ENCODE measurements around the gene SIPA1L2. TPM values are rescaled to one million over a fixed set of nuclear protein-coding genes. Genes with fewer than 3 reads are reported as not detected.

SIPA1L2 gene
- polyA plus RNA-seq, 1 donor, result 36.0 TPM

GRCh38 chr1:232643251-232643650 is 13.3 kb upstream of the SIPA1L2 start:
- no peak for DNase-seq (ENCODE audit: low read depth)

GRCh38 chr1:232641507-232641906 is 11.6 kb upstream of the SIPA1L2 start:
- no peak for DNase-seq (ENCODE audit: low read depth)

DNA sequence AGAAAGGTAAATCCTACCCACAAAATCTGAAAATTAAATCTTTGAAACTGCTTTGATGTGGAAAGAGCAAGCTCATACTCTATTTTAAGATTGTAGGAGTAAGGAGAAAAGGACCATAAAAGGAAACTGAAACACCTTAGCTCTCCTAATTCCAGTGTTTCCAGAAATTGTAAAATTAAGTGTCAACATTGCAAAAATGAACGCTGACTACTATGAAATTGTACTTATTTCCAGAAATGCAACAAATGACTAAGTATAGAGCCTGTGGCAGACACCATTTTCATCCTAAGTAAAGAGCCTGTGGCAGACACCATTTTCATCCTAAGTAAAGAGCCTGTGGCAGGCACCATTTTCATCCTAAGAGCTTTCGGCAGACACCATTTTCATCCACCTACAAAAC is 6.9 kb upstream of the SIPA1L2 start:
- DNase-seq (ENCODE audit: low read depth), result no peak

DNA sequence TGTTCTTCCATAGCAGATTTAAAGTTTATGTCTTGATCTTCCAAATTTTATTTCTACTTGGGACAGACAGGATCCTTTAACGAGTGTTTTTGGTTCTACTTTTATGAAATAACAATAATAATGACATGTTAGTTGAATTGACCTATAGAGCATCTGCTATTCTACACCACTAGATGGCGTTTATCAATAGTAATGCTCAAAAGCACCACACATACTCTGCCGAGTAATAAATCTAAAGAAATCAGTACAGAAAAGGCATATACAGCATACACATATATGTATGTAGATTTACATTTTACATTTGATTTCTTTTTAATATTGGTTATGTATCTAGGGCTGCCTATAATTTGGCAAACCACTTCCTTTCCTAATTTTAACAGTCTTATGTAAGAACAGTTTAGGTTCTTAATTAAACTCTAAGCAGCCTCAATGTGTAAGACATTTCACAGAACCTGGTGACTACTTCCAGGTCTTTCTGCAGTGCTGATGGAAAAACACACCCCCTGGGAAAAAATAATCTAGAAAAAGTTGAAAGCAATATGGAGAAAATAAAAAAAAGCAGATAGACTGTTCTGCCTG is 5.9 kb upstream of the SIPA1L2 start:
- no peak for DNase-seq (ENCODE audit: low read depth)

DNA sequence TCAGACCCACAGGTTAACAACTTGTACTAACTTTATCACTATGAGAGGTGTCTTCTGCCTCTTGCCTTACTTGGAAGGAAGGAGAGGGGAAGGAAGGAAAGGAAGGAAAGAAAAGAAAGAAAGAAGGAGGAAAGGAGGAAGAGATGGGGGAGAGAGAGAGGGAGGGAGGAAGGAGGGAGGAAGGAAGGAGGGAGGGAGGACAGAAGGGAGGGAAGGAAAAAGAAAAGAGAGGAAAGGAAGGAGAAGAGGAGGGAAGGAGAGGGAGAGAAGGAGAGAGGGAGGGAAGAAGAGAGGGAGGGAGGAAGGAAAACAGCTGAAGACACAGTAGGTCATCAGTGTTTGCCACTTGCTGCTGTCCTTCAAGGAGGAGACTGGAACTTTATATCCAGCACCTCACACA is 5.3 kb upstream of the SIPA1L2 start:
- DNase-seq (ENCODE audit: low read depth), result no peak

DNA sequence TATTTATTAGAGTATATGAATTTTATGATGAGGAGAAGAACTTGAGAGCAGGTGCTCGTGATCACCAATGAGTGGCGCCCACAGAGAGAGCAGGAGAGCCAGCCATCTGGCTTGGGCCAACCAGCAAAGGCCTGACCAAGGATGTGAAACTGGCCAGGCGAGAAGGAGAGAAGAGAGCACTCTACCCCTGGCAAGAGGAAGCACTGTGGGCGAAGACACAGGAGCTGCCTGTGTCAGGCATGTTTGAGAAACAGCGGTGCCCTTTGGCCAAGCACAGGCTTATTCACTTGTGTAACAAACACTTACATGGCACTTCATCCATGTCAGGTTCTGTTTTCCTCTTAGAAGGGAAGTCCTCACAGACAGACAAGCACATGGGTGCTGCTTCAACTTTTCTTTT is 4.2 kb upstream of the SIPA1L2 start:
- no peak for DNase-seq (ENCODE audit: low read depth)

GRCh38 chr1:232630894-232631195 is 912 bp upstream of the SIPA1L2 start:
- no peak for DNase-seq (ENCODE audit: low read depth)

GRCh38 chr1:232629250-232630046 is 485 bp downstream of the SIPA1L2 start:
- DNase-seq (ENCODE audit: low read depth), result no peak

DNA sequence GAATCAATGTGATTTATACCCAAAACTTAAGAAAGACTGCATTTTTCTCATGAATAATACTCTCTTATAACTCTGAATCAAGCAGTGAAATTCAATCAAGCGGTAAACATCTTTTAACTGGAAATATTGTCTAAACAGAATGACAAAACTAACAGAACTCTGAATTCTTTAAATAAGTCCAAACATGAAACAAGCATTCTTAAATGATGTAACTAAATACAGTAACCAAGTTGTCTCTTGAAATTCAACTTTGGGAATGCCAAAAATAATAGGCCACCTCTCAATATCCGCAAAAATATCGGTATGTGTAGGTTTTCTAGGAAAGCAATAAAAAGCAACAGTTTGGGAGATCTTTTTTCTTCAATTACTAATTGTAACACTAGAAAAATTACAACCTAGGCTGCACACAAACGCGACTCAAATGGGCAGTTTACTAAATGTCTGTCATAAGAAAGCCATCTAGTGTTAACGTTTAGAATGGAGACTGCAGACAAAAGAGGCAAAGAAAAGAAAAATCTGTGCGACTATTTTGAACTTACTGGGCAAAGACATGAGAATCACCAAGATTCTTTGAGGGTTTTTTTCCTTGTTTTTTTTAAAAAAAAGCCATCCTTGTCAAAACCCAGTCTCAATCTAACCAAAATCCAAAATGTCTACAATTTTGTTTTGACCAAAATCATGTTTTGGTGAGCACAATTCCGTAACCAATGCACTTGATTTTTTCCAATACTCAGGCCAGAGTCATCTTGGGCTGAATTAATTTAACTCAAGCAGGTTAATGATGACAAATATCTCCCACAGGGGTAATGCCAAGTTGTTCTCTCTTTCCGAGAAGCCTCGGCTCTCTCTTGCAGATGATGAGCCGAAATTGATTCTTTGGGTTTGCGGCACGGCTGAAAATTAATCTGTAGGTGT is 1.3 kb downstream of the SIPA1L2 start:
- no peak for DNase-seq (ENCODE audit: low read depth)

DNA sequence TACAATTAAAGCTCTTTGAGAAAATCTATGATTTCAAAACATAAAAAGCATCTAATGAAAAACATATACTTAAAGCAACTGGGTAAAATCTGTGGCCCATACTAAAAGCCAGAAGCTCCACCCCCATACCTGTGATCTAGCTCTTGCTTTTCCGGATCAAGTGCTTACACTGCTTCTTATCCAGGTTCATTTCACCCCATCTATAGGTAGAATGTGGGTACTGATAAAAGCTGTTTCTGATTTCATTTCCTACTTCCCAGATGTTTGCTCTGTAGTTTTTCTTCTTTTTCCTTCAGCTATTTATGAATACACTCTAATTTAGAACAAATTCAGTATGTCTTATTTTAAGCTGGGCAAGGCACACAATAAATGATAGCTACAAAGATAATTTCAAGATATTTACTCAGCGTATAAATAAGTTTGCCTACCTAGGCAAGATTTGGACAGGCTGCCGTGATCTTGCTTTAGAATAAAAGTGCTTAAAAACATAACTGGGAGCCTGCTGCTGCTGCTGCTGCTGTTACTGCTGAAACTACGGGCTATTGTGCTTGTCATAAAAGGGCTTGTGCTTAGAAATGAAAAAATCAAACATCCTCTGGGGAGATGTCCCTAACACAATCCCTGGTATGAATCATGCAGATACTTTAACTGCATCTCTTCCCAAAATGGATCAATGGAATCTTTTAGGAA is 2.1 kb downstream of the SIPA1L2 start:
- no peak for DNase-seq (ENCODE audit: low read depth)

GRCh38 chr1:232627171-232627570 is 2.8 kb downstream of the SIPA1L2 start:
- no peak for DNase-seq (ENCODE audit: low read depth)

GRCh38 chr1:232626452-232626851 is 3.5 kb downstream of the SIPA1L2 start:
- DNase-seq (ENCODE audit: low read depth), result no peak

DNA sequence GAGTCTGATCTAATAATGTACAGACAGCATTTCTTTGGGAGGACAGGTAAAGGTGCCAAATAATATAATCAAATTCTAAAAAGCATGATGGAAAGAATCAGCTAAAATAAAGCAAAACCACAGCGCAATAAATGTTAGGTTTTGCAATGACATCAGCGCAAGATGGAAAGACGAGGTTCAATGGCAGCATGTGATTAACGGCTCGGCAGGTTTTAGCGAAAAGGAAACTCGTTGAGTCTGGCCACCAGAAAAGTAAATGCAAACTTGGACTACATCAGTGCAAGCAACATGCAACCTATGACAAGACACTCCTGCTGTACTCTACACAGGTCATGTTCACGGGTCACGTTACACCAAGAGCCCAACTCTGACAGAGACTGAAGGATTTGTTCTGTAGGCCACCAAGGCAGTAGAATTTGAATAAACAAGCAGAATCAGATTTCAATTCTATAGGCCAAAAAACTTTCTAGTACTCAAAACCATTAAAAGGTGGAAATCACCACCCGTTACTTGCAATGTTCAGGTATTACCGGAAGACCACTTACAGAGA is 4.5 kb downstream of the SIPA1L2 start:
- no peak for DNase-seq (ENCODE audit: low read depth)

DNA sequence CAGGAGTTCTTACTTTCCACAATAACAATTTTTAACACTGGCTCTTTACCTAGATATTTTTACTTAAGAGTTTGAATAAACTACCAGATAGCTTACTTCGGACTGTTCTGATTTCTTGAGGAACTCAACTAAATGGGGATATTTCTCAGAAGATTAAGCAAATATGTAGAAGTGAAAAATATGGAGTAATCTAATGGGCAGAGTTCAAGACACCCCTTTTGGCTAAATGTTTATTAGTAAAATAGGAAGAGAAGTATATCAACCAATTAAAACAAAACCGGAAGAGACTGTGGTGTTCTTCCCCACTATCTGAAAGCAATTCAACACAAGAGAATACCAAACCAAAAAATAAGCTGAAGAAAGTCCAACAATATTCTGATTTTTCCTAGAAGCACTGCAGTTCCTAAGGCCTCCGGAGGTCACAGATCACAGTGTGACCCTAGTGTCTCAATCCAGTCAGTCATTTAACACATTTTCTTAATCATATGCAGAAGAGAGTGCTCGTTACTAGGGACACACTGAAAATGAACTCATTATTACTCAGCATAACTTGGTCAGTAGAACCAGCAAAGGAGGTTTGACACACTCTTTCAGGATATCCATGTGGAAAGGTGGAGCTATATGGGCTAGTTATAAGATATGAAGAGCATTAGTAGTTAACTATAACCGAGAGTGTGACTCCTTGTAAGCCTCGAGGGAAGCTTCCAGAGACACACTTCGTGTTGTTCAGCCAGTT is 5.2 kb downstream of the SIPA1L2 start:
- no peak for DNase-seq (ENCODE audit: low read depth)

DNA sequence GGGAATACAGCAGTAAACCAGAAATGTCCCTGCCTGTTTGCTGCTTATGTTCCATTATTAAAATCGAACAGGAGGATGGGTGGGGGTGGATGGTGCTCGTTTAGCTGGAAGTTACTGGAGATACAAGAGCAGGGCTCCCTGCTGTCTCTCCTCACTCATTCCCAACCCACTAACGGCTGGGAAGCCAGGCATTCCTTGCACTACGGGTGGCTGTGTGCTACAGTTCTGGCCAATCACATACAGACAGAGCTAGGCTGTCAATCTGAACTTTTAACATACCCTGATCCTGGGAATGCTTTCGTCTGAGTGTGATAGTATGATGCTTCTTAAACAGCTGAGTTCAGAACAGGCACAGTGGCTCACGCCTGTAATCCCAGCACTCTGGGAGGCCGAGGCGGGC is 7.0 kb downstream of the SIPA1L2 start:
- no peak for DNase-seq (ENCODE audit: low read depth)

- DNase-seq (ENCODE audit: low read depth), result no peak
These were observed 7.6 kb downstream of the SIPA1L2 start for GRCh38 chr1:232622378-232622777.

GRCh38 chr1:232621050-232621449 is 8.9 kb downstream of the SIPA1L2 start:
- no peak for DNase-seq (ENCODE audit: low read depth)

DNA sequence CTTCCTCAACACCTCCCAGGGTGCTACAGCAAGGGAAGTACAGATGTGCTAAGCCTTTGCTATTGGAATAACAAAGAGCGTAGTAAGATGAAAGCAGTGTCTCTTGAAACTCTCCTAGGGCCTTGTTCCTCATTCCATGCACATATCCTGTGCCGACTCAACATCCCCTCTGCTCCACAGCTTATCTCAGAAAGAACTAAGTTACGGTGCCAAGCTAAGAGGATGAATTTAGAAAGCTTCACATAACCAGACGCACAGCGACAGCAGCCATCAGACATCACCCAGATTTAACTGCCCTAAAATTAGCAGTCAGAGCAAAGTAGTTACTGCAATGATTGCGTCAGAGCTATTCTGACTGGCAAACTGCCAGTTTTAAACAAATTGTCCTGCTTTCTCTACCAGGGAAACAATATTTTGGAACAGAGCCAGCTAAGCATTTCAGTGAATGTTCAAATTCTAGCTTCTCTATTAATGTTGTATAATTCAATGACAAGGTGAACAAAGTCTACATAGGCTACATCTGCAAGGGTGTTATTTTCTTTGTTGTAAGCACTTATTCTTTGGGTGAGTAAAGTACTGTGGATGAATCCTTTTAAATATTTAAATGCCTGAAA is 9.5 kb downstream of the SIPA1L2 start:
- DNase-seq (ENCODE audit: low read depth), result no peak

- no peak for DNase-seq (ENCODE audit: low read depth)
These were observed 12.7 kb downstream of the SIPA1L2 start for GRCh38 chr1:232617237-232617636.

DNA sequence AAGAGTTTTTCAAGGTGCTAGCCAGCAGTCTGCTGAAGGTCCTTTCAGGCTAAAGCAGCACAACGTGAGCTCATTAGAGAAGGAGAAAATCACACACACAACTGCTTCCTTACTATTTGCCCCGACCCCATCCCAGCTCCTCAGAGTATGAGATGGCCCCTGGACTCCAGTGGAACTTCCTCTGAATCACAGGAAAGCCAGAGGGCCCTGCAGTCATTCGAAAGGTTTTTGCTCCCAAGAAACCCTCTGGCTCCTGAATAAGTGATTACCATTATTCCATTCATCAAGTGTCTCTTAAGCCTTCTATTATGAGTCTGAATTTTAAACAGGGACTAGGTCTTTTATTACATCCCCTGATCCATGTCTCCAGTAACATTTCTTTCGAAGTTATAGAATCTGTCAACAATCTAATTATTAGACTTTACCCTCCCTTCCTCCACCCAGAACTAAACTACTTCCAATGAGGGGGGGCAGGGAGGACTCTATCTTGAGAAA is 14.6 kb downstream of the SIPA1L2 start:
- no peak for DNase-seq (ENCODE audit: low read depth)

DNA sequence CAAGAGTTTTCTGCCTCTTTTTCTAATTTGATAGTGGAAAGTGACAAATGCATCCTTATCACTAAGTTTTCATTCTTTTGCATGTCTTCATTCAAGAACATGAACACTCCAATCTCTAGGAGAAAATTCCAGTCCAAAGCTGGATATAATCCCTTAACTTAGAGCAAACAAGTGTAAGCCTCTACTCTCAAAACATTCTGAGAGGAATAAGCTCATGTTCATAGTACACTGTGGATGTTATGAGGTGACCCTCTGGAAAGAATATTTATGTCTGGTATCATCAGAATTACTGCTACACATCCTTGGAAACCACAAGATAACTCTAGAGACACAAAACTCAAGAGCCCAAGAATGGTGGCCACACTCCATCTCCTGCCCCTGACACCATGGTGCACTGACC is 15.1 kb downstream of the SIPA1L2 start:
- DNase-seq (ENCODE audit: low read depth), result no peak
